ENCODE results near the gene CACNA1C.

The CACNA1C gene

GRCh38 chr12:2236506-2237294, 183.9 kb downstream of the CACNA1C start:
- no peak for DNase-seq

GRCh38 chr12:2238111-2238510, 185.3 kb downstream of the CACNA1C start:
- DNase-seq = no peak

DNA sequence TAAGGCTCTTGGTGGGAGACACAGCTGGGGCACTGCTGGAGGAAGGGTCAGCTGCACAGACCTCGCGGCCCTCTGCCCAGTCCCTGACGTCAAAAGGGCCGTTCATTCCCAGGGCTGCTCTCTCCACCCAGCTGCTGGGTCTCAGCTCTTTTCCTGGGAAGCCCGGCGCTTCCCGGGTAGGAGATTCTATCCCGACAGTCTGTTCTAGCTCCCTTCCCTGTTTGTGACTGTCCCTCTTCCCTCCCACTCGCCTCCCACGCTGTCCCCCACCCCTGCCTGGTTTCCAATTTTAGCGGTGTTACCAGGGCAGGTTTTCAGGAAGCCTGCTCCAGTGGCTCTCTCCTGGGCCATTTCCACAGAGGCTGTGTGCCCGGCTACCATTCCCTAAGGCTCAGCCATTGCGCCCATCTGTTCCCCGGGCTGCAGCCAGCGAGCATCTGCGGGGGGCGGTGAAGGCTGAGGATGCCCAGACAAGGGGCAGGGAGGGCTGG, 186.6 kb downstream of the CACNA1C start:
- DNase-seq = no peak

GRCh38 chr12:2240390-2240789, 187.6 kb downstream of the CACNA1C start:
- no peak for DNase-seq

- no peak for DNase-seq
Observed at GRCh38 chr12:2240984-2241383, 188.2 kb downstream of the CACNA1C start.

DNA sequence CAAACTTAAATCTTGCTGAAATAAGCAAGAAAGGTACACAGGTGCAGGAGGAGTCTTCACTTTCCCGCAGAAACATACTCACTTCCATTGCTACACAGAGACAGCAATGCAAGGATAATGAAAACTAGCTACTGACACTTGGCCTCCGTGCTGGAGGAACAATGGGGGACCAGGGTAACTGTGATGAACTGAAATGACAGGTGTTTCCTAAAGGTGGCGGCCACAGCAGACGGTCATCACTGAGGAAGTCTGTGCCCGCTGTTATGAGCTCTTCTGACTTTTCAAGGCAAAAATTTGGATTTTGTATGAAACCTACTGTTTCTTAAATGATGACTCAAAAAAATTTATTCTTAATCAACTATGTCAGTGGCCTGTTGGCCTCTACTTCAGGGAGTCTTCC, 189.4 kb downstream of the CACNA1C start:
- no peak for DNase-seq

GRCh38 chr12:2242816-2243215, 190.0 kb downstream of the CACNA1C start:
- DNase-seq = no peak

DNA sequence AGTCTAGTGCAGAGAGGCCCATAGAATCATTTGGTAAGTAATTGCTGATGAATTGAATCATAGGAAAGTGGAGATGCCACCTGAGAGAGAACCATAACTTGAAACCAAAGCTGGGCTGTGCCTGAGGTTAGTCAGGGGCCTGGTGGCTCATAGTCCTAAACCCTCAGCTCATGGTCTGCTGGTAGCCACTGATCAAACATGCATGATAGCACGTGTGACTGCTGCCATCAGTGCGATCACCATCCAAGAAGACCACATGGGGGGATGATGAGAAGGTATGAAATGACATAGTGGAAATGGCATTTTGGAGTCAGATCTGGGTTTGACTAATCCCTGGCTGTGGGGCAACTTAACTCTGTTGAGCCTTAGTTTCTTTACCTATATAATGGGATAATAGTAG, 190.5 kb downstream of the CACNA1C start:
- no peak for DNase-seq

DNA sequence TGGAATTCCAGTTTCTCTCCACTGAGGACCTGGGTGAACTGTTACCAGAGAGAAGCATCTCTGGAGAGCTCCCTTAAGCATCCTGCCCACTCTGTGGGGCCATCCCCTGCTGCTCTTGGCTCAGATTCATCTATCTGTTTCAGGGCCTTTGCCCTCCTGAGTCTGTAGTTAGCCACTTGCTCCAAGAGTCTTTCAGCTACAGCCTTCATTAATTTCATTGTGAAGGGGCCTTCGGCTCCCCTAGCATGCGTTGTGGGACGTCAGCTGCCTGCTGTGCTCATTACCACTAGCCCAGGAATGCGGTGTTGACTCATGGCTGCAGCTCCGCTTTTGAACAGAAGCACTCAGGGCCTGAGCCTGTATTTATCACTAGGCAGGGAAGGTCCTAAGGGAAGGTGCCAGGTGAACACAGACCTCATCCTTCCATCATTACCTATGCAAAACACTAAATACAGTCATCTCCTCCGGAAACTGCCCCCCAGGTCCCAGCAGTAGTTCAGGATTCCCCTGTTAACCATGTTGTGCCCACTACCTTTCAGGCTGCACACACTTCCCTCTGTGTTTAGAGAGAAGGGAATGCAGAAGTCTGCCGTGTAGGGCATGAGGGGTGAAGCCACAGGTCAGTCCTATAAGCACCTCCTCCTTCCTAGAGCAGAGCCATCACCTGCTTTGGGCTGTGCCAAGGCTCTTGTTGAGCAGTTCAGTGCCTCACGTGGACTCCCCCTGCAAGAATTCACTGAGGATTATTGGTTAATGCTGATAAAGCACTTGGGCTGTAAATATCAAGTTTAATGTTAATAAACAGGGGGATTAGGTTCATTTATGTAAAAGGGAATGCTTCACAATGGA, 191.4 kb downstream of the CACNA1C start:
- DNase-seq = no peak

DNA sequence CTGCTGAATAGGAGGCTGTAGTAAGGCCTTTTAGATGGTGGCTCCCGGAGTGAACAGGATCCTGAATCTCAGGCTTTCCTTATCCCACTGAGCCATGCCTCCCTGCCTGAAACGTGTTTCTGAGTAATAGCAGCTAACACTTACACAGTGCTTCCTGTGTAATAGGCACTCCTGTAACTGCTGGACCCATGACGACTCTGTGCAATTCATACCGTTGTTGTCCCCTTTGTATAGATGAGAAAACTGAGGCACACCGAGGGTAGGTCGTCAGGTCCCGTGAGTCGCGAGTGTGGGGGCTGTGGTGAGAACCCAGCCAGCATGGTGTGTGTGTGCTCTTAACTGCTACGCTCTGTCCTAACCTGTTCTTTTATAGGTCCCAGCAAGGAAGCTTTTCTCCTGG, 193.6 kb downstream of the CACNA1C start:
- DNase-seq = no peak

- no peak for DNase-seq
Observed at GRCh38 chr12:2247120-2247519, 194.3 kb downstream of the CACNA1C start.

DNA sequence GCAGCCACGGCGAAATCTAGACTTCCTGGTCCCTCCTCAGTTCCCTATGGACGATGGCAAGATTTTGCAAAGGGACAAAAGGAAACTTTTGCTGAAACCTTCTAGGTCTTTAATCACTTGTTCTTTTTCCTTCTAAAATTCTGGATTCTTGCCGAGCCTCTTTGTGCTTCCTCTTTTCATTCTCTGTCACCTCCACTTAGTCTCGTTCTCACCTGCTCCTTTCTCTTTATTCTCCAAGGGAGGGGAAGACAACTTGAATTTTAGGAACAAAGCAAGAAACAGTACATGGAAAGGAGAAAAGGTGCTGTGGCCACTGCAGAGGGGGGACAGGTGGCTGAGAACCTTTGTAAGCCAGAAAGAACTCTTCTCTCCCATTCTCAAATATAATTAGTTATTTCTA, 194.8 kb downstream of the CACNA1C start:
- DNase-seq = no peak

DNA sequence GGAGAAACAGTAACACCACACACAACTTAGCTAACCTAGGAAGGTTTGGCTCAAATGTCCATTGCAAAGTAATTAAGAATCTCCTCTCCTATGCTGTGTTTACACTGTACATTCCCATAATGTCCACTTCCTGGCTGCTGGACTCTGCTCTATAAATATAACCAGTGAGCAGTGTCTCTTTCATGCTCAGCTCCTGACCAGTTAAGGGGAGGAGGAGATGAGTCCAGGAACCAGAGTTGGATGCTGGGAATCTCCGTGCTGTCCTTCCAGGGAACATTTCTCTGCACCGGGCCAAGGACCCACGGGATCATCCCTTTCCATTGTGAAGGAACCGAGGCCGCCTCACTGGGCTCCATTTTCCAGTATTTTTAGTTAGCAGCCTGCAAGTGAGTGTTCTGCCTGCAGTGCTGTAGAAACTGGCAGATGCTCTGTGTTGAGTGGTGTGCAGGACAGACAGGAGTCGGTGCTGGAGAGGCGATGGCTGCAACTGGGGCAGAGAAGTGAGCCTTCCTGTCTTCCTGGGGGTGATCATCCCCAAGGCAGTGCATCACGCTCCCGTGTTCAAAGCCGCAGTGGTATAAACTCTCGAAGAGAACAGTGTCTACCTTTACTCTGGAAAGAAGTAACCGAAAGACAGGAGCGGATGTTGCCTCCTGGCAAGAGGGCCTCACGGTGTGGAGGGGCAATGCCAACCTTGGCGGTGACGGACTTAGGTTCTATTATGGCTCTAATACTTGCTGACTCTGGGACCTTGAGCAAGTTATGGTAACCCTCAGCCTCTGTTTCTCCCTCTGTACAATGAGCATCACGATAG, 195.5 kb downstream of the CACNA1C start:
- no peak for DNase-seq

GRCh38 chr12:2248901-2249381, 196.2 kb downstream of the CACNA1C start:
- no peak for DNase-seq

- no peak for DNase-seq
Observed at GRCh38 chr12:2250797-2251196, 198.0 kb downstream of the CACNA1C start.

- no peak for DNase-seq
Observed at GRCh38 chr12:2251526-2252209, 198.9 kb downstream of the CACNA1C start.

DNA sequence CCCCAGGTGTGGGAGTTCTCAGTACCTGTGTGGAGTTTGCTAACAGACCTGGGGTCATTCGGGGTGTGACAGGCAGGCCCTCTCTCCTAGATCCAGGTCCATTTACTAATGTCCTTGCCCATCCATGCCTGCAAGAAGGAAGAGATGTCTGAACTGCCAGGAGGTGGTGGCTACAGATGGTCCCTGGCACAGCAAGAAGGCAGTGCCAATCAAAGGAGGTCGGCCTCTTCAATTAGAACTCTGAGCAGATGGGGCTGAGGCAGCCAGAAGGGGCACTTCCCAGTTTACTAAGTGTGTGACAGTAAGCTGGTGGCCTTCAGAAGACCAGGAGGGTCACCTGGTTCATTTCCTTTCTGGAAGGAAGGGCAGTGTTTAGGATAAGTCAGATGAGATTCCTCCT, 202.5 kb downstream of the CACNA1C start:
- DNase-seq = no peak

DNA sequence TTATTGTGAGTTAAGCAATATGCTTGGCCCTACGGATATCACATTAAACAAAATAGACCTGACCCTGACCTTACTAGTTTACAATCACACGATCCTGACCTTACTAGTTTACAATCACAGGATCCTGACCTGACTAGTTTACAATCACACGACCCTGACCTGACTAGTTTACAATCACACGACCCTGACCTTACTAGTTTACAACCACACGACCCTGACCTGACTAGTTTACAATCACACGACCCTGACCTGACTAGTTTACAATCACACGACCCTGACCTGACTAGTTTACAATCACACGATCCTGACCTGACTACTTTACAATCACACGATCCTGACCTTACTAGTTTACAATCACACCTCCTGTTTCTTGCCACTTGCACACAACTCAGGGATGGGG, 202.9 kb downstream of the CACNA1C start:
- peak; percentile 5 for DNase-seq

GRCh38 chr12:2256453-2256852, 203.7 kb downstream of the CACNA1C start:
- DNase-seq = no peak

DNA sequence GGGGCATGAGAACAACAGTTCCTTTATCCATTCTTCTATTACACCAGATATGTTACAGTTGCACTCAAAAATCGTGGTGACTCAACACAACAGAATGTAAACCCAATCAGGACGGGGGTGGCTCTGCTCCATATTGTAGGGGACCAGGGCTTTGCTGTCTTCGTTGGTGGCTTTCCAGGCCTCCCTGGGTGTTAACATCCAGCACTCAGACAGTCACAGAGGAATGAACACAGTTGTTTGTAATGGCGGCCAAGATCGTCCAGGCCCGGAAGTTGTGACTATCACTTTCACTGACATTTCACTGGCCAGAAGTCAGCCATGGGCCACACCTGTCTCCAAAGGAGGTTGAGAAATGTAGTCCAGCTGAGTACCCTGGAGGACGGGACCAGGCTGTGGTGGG, 204.1 kb downstream of the CACNA1C start:
- no peak for DNase-seq

DNA sequence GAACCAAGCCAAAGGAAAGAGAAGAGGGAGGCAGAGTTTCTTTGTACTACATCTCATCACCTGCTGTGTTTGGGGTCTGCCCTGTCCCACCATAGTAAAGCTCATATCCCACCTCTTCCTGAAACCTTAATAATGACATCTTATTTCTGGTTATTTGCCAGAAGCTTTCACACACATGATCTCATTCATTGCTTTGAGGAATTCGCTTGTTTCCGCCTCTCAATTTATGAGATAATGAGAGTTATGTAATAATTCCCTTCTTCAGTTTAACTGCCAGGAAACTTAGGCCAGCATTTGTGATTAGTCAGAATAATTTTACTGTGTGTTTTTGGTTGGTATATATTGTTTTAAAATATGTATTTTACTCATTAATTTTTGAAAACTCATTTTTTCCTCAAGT, 205.2 kb downstream of the CACNA1C start:
- DNase-seq = no peak

- DNase-seq = no peak
Observed at GRCh38 chr12:2259369-2259768, 206.6 kb downstream of the CACNA1C start.
